ENCODE results near the gene SLC25A45.
A peak's percentile ranks its signal among the peaks of the same experiment; 100 is the strongest.
"Not testable (repeated sequence)": the region's sequence is repeated elsewhere in the genome, so short reads cannot be mapped to it uniquely, and the experiment has no call there.

Gene SLC25A45

GRCh38 chr11:65413077-65413664, 30.7 kb upstream of the SLC25A45 start:
- not testable (repeated sequence) for H3K4me3 ChIP-seq (ENCODE audit: low read length); DNase-seq (ENCODE audit: low read depth); H3K27me3 ChIP-seq (replicated peaks; ENCODE audit: control insufficient read depth, insufficient read depth, low read length); H3K9me3 ChIP-seq (ENCODE audit: control insufficient read depth, low read length)
- Histone ChIP-seq H3K36me3 (ENCODE audit: control insufficient read depth, insufficient read depth, low read length, severe bottlenecking) (peaks cover 51% of the 10 kb centered on the region), H3K4me1 (ENCODE audit: control insufficient read depth, insufficient read depth, low read length) (peaks cover 45% of the 10 kb centered on the region), H3K9ac (ENCODE audit: low read length) (peak overlapping the region; percentile 40)

- no peaks in the 10 kb centered on the region for H3K27me3 ChIP-seq (replicated peaks; ENCODE audit: control insufficient read depth, insufficient read depth, low read length)
- H3K4me3 ChIP-seq (ENCODE audit: low read length) = no peak overlapping the region
- peaks cover 38% of the 10 kb centered on the region for H3K4me1 ChIP-seq (ENCODE audit: control insufficient read depth, insufficient read depth, low read length)
- no peak for DNase-seq (ENCODE audit: low read depth)
- peak overlapping the region; percentile 47 for H3K9ac ChIP-seq (ENCODE audit: low read length)
- H3K36me3 ChIP-seq (ENCODE audit: control insufficient read depth, insufficient read depth, low read length, severe bottlenecking) = peaks cover 58% of the 10 kb centered on the region
- no peaks in the 10 kb centered on the region for H3K9me3 ChIP-seq (ENCODE audit: control insufficient read depth, low read length)
These were observed 30.0 kb upstream of the SLC25A45 start for GRCh38 chr11:65412271-65413076.

- Histone ChIP-seq H3K27me3 (replicated peaks; ENCODE audit: control insufficient read depth, insufficient read depth, low read length) (no peaks in the 10 kb centered on the region), H3K4me3 (ENCODE audit: low read length) (no peak overlapping the region), H3K9me3 (ENCODE audit: control insufficient read depth, low read length) (no peaks in the 10 kb centered on the region), H3K36me3 (ENCODE audit: control insufficient read depth, insufficient read depth, low read length, severe bottlenecking) (peaks cover 66% of the 10 kb centered on the region), H3K4me1 (ENCODE audit: control insufficient read depth, insufficient read depth, low read length) (peaks cover 30% of the 10 kb centered on the region), H3K9ac (ENCODE audit: low read length) (peak overlapping the region; percentile 47)
- no peak for DNase-seq (ENCODE audit: low read depth)
These were observed 29.2 kb upstream of the SLC25A45 start for GRCh38 chr11:65411681-65412070.

- DNase-seq (ENCODE audit: low read depth) = no peak
- H3K27me3 ChIP-seq (replicated peaks; ENCODE audit: control insufficient read depth, insufficient read depth, low read length) = no peaks in the 10 kb centered on the region
- H3K36me3 ChIP-seq (ENCODE audit: control insufficient read depth, insufficient read depth, low read length, severe bottlenecking) = peaks cover 71% of the 10 kb centered on the region
These were observed 28.7 kb upstream of the SLC25A45 start for GRCh38 chr11:65410936-65411680.

GRCh38 chr11:65404638-65405339, 22.3 kb upstream of the SLC25A45 start:
- no peak overlapping the region for H3K4me3 ChIP-seq (ENCODE audit: low read length)
- H3K9me3 ChIP-seq (ENCODE audit: control insufficient read depth, low read length) = no peaks in the 10 kb centered on the region
- H3K4me1 ChIP-seq (ENCODE audit: control insufficient read depth, insufficient read depth, low read length) = no peaks in the 10 kb centered on the region
- no peak overlapping the region for H3K9ac ChIP-seq (ENCODE audit: low read length)
- H3K27me3 ChIP-seq (replicated peaks; ENCODE audit: control insufficient read depth, insufficient read depth, low read length) = no peaks in the 10 kb centered on the region
- DNase-seq (ENCODE audit: low read depth) = no peak
- peaks cover 92% of the 10 kb centered on the region for H3K36me3 ChIP-seq (ENCODE audit: control insufficient read depth, insufficient read depth, low read length, severe bottlenecking)

More at GRCh38 chr11:65410936-65411680, 28.7 kb upstream of the SLC25A45 start:
- H3K4me1 ChIP-seq (ENCODE audit: control insufficient read depth, insufficient read depth, low read length) = peaks cover 25% of the 10 kb centered on the region
- no peak overlapping the region for H3K4me3 ChIP-seq (ENCODE audit: low read length)
- H3K9ac ChIP-seq (ENCODE audit: low read length) = peak overlapping the region; percentile 47
- H3K9me3 ChIP-seq (ENCODE audit: control insufficient read depth, low read length) = no peaks in the 10 kb centered on the region

- H3K27me3 ChIP-seq (replicated peaks; ENCODE audit: control insufficient read depth, insufficient read depth, low read length) = no peaks in the 10 kb centered on the region
- no peak overlapping the region for H3K9ac ChIP-seq (ENCODE audit: low read length)
- no peaks in the 10 kb centered on the region for H3K4me1 ChIP-seq (ENCODE audit: control insufficient read depth, insufficient read depth, low read length)
- no peaks in the 10 kb centered on the region for H3K9me3 ChIP-seq (ENCODE audit: control insufficient read depth, low read length)
- peaks cover 92% of the 10 kb centered on the region for H3K36me3 ChIP-seq (ENCODE audit: control insufficient read depth, insufficient read depth, low read length, severe bottlenecking)
- H3K4me3 ChIP-seq (ENCODE audit: low read length) = no peak overlapping the region
- no peak for DNase-seq (ENCODE audit: low read depth)
These were observed 21.8 kb upstream of the SLC25A45 start for GRCh38 chr11:65404210-65404609.

- no peak for DNase-seq (ENCODE audit: low read depth)
- H3K4me1 ChIP-seq (ENCODE audit: control insufficient read depth, insufficient read depth, low read length) = no peaks in the 10 kb centered on the region
- no peak overlapping the region for H3K9ac ChIP-seq (ENCODE audit: low read length)
- peaks cover 90% of the 10 kb centered on the region for H3K36me3 ChIP-seq (ENCODE audit: control insufficient read depth, insufficient read depth, low read length, severe bottlenecking)
- H3K9me3 ChIP-seq (ENCODE audit: control insufficient read depth, low read length) = no peaks in the 10 kb centered on the region
- no peak overlapping the region for H3K4me3 ChIP-seq (ENCODE audit: low read length)
- no peaks in the 10 kb centered on the region for H3K27me3 ChIP-seq (replicated peaks; ENCODE audit: control insufficient read depth, insufficient read depth, low read length)
These were observed 21.2 kb upstream of the SLC25A45 start for GRCh38 chr11:65403607-65404121.

GRCh38 chr11:65402790-65403189, 20.3 kb upstream of the SLC25A45 start:
- no peak for DNase-seq (ENCODE audit: low read depth)

GRCh38 chr11:65401803-65402248, 19.4 kb upstream of the SLC25A45 start:
- Histone ChIP-seq H3K9me3 (ENCODE audit: control insufficient read depth, low read length) (no peaks in the 10 kb centered on the region), H3K9ac (ENCODE audit: low read length) (no peak overlapping the region), H3K27me3 (replicated peaks; ENCODE audit: control insufficient read depth, insufficient read depth, low read length) (no peaks in the 10 kb centered on the region), H3K4me3 (ENCODE audit: low read length) (no peak overlapping the region), H3K4me1 (ENCODE audit: control insufficient read depth, insufficient read depth, low read length) (no peaks in the 10 kb centered on the region), H3K36me3 (ENCODE audit: control insufficient read depth, insufficient read depth, low read length, severe bottlenecking) (peaks cover 89% of the 10 kb centered on the region)
- DNase-seq (ENCODE audit: low read depth) = no peak

More at GRCh38 chr11:65402790-65403189, 20.3 kb upstream of the SLC25A45 start:
- Histone ChIP-seq H3K27me3 (replicated peaks; ENCODE audit: control insufficient read depth, insufficient read depth, low read length) (no peaks in the 10 kb centered on the region), H3K4me3 (ENCODE audit: low read length) (no peak overlapping the region), H3K36me3 (ENCODE audit: control insufficient read depth, insufficient read depth, low read length, severe bottlenecking) (peaks cover 90% of the 10 kb centered on the region), H3K4me1 (ENCODE audit: control insufficient read depth, insufficient read depth, low read length) (no peaks in the 10 kb centered on the region), H3K9ac (ENCODE audit: low read length) (no peak overlapping the region), H3K9me3 (ENCODE audit: control insufficient read depth, low read length) (no peaks in the 10 kb centered on the region)

- Histone ChIP-seq H3K9ac (ENCODE audit: low read length) (no peak overlapping the region), H3K4me3 (ENCODE audit: low read length) (no peak overlapping the region), H3K4me1 (ENCODE audit: control insufficient read depth, insufficient read depth, low read length) (no peaks in the 10 kb centered on the region), H3K9me3 (ENCODE audit: control insufficient read depth, low read length) (no peaks in the 10 kb centered on the region), H3K36me3 (ENCODE audit: control insufficient read depth, insufficient read depth, low read length, severe bottlenecking) (peaks cover 89% of the 10 kb centered on the region), H3K27me3 (replicated peaks; ENCODE audit: control insufficient read depth, insufficient read depth, low read length) (no peaks in the 10 kb centered on the region)
- no peak for DNase-seq (ENCODE audit: low read depth)
These were observed 18.8 kb upstream of the SLC25A45 start for GRCh38 chr11:65401073-65401802.

All from adipocyte (in vitro differentiated cells).